WI38 (cell line): ENCODE data around the gene CSAD.
"Not testable (repeated sequence)": the region's sequence is repeated elsewhere in the genome, so short reads cannot be mapped to it uniquely, and the experiment has no call there.

Experiments used
- H3K4me3 ChIP-seq: 2 replicates; pipeline ENCODE4 v1.5.1; 2011; ENCODE audit warnings: low read depth, mild to moderate bottlenecking, control low read depth, low read length
- TF ChIP-seq, protein P1 (sequence below): IDR thresholded peaks from 2 replicates; pipeline ENCODE4 v1.5.1; 2012; ENCODE audit warnings: low read depth, mild to moderate bottlenecking, control low read depth, low read length

CSAD gene

DNA sequence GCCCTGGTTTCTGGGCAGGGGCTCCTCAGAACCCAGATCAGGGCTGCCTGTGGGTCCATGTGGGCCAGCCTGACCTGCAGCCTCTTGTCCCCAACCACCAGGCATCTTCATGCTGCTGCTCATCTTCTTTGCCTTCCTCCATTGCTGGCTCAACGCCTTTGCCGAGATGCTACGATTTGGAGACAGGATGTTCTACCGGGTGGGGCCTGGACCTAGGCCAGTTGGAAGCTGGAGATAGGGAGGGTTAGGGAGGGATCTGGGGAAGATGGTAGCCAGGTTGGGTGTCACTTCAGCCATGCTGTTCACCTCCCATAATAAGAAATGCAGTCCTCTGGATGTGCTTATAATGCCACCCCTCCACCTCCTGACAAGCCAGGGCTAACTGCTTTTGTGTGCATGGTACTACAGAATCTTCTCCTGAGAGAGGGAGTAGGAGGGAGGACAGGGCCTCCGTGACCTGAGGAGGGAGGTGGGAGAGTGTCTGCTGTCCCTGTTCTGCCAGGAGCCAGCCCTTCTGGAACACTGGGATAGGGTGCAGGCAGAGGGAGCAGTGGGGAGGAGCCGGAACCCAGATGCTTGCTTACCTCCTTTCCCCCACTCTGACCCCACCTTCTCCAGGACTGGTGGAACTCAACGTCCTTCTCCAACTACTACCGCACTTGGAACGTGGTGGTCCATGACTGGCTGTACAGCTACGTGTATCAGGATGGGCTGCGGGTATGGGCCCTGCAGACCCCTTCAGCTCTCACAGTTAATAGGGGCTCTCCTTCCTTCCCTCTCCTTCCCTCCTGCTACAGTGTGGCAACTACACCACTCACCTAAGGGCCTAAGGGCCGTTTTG is 59.8 kb downstream of the CSAD start:
- TF ChIP-seq, protein P1, sequence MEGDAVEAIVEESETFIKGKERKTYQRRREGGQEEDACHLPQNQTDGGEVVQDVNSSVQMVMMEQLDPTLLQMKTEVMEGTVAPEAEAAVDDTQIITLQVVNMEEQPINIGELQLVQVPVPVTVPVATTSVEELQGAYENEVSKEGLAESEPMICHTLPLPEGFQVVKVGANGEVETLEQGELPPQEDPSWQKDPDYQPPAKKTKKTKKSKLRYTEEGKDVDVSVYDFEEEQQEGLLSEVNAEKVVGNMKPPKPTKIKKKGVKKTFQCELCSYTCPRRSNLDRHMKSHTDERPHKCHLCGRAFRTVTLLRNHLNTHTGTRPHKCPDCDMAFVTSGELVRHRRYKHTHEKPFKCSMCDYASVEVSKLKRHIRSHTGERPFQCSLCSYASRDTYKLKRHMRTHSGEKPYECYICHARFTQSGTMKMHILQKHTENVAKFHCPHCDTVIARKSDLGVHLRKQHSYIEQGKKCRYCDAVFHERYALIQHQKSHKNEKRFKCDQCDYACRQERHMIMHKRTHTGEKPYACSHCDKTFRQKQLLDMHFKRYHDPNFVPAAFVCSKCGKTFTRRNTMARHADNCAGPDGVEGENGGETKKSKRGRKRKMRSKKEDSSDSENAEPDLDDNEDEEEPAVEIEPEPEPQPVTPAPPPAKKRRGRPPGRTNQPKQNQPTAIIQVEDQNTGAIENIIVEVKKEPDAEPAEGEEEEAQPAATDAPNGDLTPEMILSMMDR: no peak
- H3K4me3 ChIP-seq: no peak overlapping the region

DNA sequence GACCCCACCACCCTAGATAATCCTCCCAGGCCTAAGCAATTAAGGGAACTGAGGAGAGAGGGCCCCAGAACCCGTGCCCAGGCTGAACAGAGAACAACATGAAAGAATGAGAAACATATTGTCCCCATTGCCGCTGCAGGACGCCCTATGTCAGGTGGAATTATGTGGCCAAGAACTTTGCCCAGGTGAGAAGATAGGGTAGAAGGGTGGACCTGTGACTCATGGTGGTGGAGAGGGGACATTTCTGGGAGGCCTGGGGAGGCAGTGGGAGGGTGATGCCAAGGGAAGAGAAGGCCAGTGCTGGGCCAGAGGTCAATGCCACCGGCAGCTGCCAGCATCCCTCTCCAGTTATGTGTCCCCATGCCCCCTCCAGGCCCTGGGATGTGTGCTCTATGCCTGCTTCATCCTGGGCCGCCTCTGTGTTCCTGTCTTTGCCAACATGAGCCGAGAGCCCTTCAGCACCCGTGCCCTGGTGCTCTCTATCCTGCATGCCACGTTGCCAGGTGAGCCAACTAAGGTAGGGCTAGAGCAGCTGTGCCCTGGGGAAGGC is 61.9 kb downstream of the CSAD start:
- TF ChIP-seq, protein P1: no peak
- no peak overlapping the region for H3K4me3 ChIP-seq

DNA sequence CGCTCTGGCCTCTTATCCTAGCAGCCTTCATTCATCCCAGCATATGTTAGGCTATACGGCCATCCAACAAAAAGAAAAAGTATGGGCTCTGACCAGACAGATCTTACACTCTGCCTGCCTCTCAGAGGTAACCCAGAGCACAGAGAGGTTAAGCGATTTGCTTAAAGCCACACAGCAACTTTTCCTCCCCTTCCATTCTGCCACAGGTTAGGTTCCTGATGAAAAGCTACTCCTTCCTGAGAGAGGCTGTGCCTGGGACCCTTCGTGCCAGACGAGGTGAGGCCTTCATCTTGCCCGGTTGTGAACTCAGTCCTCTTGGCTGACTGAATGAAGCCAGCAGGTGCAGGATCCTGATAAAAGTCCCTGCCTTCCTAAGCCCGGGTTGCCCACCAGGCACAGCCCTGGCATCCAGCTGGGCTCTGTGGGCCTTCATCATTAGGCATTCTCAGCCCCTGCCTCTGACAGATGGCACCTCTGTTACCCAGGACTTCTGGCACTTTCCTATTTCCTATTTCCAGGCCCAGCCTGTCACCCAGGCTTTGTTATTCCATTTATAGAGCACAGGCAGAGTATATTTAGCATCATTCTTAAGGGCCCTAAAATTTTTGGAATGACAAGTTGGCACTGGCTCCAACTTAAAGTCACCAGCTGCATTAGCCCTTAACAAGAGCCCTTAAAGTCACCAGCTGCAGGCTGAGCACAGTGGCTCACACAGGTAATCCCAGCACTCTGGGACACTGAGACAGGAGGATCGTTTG is 64.7 kb downstream of the CSAD start:
- no peak overlapping the region for H3K4me3 ChIP-seq
- TF ChIP-seq, protein P1: no peak

DNA sequence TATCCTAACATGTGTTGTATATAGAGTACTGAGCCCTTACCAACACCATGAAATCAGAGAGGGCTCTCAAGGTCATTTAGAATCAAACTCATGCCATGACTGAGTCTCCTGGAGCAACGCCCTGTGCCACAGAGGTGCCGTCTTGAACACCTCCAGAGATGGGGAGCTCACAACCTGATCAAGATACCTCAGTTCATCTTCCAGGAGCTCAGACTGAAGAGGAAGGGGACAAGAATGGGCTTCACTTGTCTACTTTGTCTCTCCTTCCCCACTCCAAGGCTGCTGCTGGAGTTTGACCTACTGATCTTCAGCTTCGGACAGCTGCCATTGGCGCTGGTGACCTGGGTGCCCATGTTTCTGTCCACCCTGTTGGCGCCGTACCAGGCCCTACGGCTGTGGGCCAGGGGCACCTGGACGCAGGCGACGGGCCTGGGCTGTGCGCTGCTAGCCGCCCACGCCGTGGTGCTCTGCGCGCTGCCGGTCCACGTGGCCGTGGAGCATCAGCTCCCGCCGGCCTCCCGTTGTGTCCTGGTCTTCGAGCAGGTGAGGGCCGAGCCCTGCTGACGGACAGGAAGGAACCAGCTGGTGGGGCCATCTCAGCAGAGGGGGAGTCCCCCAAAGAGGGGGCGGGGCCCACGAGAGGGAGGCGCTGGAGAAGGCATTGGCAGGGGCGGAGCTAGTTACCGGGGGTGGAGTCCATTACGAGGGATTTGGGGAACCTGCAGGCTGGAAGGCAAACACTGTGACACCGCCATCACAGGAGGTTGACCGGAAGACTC is 65.4 kb downstream of the CSAD start:
- TF ChIP-seq, protein P1: no peak
- no peak overlapping the region for H3K4me3 ChIP-seq

DNA sequence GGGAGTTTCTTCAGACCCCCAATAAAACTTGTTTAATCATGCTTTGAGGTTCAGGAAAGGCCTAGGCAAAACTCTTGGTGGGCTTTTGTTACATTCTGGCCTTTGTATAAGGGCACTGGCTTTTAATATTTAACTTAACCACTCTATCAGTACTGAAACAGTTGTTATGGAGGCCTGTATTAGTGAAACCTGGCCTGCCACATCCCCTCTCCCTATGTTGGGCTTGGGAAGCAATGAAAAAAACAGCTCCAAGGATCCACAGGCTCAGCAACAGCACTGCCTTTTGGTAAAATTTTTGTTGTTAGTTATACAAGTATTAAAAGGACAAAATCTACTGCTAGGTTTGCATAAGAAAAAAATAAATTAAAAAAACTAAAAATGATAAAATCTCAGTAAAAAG is 66.8 kb downstream of the CSAD start:
- TF ChIP-seq, protein P1: no peak

DNA sequence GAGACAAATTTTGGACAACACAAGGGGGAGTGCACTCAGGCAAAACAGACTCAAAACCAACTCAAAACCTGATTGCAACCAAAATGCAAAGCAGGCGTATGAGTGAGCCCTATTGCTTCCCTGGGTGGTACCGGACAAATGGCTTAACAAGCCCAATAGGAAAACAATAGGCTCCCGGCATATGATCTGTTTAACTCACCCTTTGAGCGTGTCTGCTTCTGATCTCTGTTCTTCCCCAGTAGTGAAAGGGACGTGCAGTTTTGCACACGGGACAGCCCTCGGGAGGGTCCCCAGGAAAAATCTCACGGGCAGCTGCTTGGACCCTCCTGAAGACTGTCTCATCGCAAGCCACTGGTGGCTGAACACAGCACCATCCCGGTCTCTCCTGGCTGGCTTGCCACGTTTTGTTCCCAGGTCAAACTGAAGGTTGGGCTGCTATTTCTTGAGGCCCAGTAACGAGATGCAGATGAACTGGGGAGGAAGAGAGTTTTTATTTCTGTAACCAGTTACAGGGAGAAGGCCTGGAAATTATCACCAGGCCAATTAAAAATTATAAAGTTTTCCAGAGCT is 67.5 kb downstream of the CSAD start:
- H3K4me3 ChIP-seq: no peak overlapping the region
- TF ChIP-seq, protein P1: no peak

More for the DNA sequence above, 66.8 kb downstream of the CSAD start:
- no peak overlapping the region for H3K4me3 ChIP-seq

DNA sequence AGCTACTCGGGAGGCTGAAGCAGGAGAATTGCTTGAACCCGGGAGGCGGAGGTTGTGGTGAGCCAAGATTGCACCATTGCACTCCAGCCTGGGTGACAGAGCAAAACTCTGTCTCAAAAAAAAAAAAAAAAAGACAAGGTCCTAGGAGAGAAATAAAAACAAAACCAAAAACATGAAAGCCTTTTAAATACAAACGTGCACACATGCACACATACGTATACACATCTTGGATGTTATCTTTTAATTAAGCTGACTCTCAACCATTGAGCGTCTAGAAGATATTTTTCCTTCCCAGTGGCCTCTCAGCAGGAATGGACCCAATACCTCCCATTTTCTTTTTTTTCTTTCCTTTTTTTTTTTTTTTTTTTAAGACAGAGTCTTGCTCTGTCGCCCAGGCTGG is 68.3 kb downstream of the CSAD start:
- not testable (repeated sequence) for H3K4me3 ChIP-seq
